H1 (cell line): ENCODE results near the gene MRPS5. TPM values are rescaled to one million over a fixed set of nuclear protein-coding genes. Genes with fewer than 3 reads are reported as not detected.

Experiments
- CTCF ChIA-PET: fragments of 300-600 bp; sonication (Branson Sonifier 250); formaldehyde crosslinking; loops from one replicate; lab custom pipeline; 2021; ENCODE audit not compliant: partially characterized antibody; lab: Charles Lee
- POLR2A ChIA-PET: fragments of 300-600 bp; sonication (Branson Sonifier 250); formaldehyde crosslinking; loops from one replicate; lab custom pipeline; 2021; ENCODE audit warnings: inconsistent platforms; ENCODE audit not compliant: partially characterized antibody; lab: Charles Lee
- DNase-seq, 2 experiments: peaks; one replicate each; pipeline versions ENCODE4 v3.0.0 to v3.0.0-alpha.2; 2010 to 2022; ENCODE audit warnings: low spot score in 2 of 2, low read depth in 1 of 2, mixed read lengths in 1 of 2
- FAIRE-seq: peaks from 2 replicates; lab custom pipeline; 2011; peaks lifted over from hg19 to GRCh38; lab: Jason Lieb, UNC
- H2AFZ ChIP-seq: 2 replicates; pipeline ENCODE4 v1.8.1; 2012; ENCODE audit warnings: low read length, inconsistent platforms
- H2AK5ac ChIP-seq: 2 replicates; pipeline ENCODE4 v1.6.1; 2013; ENCODE audit warnings: low read depth, low read length
- H2BK120ac ChIP-seq: replicated peaks from 2 replicates; pipeline ENCODE3; 2013; ENCODE audit warnings: low read depth, low read length, inconsistent platforms
- H2BK12ac ChIP-seq: 2 replicates; pipeline ENCODE4 v1.6.1; 2013; ENCODE audit warnings: low read depth, low read length
- H2BK15ac ChIP-seq: 2 replicates; pipeline ENCODE4 v1.6.1; 2013; ENCODE audit warnings: low read length
- H2BK20ac ChIP-seq: 2 replicates; pipeline ENCODE4 v1.6.1; 2013; ENCODE audit warnings: low read length
- H2BK5ac ChIP-seq: 2 replicates; pipeline ENCODE4 v1.6.1; 2013; ENCODE audit warnings: low read depth, low read length
- H3K14ac ChIP-seq: 2 replicates; pipeline ENCODE4 v1.6.1; 2013; ENCODE audit warnings: inconsistent platforms; ENCODE audit not compliant: insufficient read length
- H3K18ac ChIP-seq: 2 replicates; pipeline ENCODE4 v1.6.1; 2013; ENCODE audit warnings: low read length; ENCODE audit errors: extremely low read depth
- H3K23ac ChIP-seq: 2 replicates; pipeline ENCODE4 v1.6.1; 2013; ENCODE audit warnings: inconsistent platforms; ENCODE audit not compliant: insufficient read length
- H3K23me2 ChIP-seq: 2 replicates; pipeline ENCODE4 v1.6.1; 2013; ENCODE audit warnings: low read depth, low read length
- H3K27ac ChIP-seq: 2 replicates; pipeline ENCODE4 v1.6.1; 2011; ENCODE audit warnings: low read depth, low read length, inconsistent platforms
- H3K27me3 ChIP-seq, 4 experiments: replicated peaks in 1 of 4; 1 replicate in 1 of 4; 2 replicates in 3 of 4; pipeline versions ENCODE4 v1.6.1 to v1.8.1; 2011 to 2013; ENCODE audit warnings: low read length in 3 of 4, mild to moderate bottlenecking in 3 of 4, inconsistent platforms in 2 of 4, mixed read lengths in 2 of 4, moderate library complexity in 1 of 4; ENCODE audit not compliant: control insufficient read depth in 3 of 4, insufficient read depth in 3 of 4; ENCODE audit errors: extremely low read depth in 1 of 4
- H3K36me3 ChIP-seq, 4 experiments: 2 replicates each; pipeline versions ENCODE4 v1.6.1 to v1.8.1; 2011 to 2013; ENCODE audit warnings: mild to moderate bottlenecking in 4 of 4, low read length in 3 of 4, moderate library complexity in 2 of 4, control low read depth in 1 of 4, inconsistent platforms in 1 of 4; ENCODE audit not compliant: insufficient read depth in 4 of 4, control insufficient read depth in 2 of 4
- H3K4ac ChIP-seq: replicated peaks from 2 replicates; pipeline ENCODE3; 2013; ENCODE audit warnings: low read length, low read depth, mixed read lengths, inconsistent platforms; ENCODE audit not compliant: insufficient read length
- H3K4me1 ChIP-seq, 4 experiments: replicated peaks in 1 of 4; 1 replicate in 1 of 4; 2 replicates in 3 of 4; pipeline versions ENCODE4 v1.6.1 to v1.8.1; 2011 to 2013; ENCODE audit warnings: low read length in 3 of 4, inconsistent platforms in 2 of 4, mixed read lengths in 1 of 4; ENCODE audit not compliant: insufficient read depth in 4 of 4, control insufficient read depth in 3 of 4
- H3K4me2 ChIP-seq, 2 experiments: 2 replicates each; pipeline versions ENCODE4 v1.6.1 to v1.8.1; 2011 to 2013; ENCODE audit warnings: low read depth in 2 of 2, low read length in 2 of 2, control low read depth in 1 of 2, inconsistent platforms in 1 of 2, mild to moderate bottlenecking in 1 of 2; ENCODE audit not compliant: insufficient read depth in 1 of 2
- H3K4me3 ChIP-seq, 4 experiments: fragments of 200-600, 300-600 bp in 1 of 4; sonication (generic), shearing (Covaris generic), sonication (Bioruptor Twin) in 1 of 4; 2 replicates each; pipeline versions ENCODE4 v1.5.1 to v1.8.1; 2011 to 2016; ENCODE audit warnings: low read length in 4 of 4, low read depth in 3 of 4, control low read depth in 2 of 4, inconsistent platforms in 2 of 4, mild to moderate bottlenecking in 2 of 4, mixed read lengths in 1 of 4, moderate library complexity in 1 of 4; ENCODE audit not compliant: insufficient read depth in 2 of 4; ENCODE audit errors: extremely low read depth in 1 of 4
- H3K56ac ChIP-seq: replicated peaks from 2 replicates; pipeline ENCODE3; 2013; ENCODE audit warnings: low read depth, mild to moderate bottlenecking, mixed read lengths, low read length, inconsistent platforms; ENCODE audit not compliant: insufficient read length
- H3K79me1 ChIP-seq: 2 replicates; pipeline ENCODE4 v1.6.1; 2013; ENCODE audit warnings: low read depth, low read length, control low read depth
- H3K79me2 ChIP-seq, 2 experiments: 2 replicates each; pipeline versions ENCODE4 v1.6.1 to v1.8.1; 2012 to 2013; ENCODE audit warnings: low read length in 2 of 2, mild to moderate bottlenecking in 2 of 2, inconsistent platforms in 1 of 2; ENCODE audit not compliant: insufficient read depth in 2 of 2, control insufficient read depth in 1 of 2
- H3K9ac ChIP-seq, 4 experiments: replicated peaks in 1 of 4; 1 replicate in 1 of 4; 2 replicates in 3 of 4; pipeline versions ENCODE4 v1.6.1 to v1.8.1; 2011 to 2013; ENCODE audit warnings: low read depth in 3 of 4, low read length in 3 of 4, control low read depth in 2 of 4, mild to moderate bottlenecking in 2 of 4, moderate library complexity in 2 of 4, inconsistent platforms in 1 of 4; ENCODE audit errors: extremely low read depth in 1 of 4
- H3K9me3 ChIP-seq, 2 experiments: 2 replicates each; pipeline versions ENCODE4 v1.6.1 to v1.8.1; 2012 to 2013; ENCODE audit warnings: mild to moderate bottlenecking in 2 of 2, moderate library complexity in 2 of 2, control low read depth in 1 of 2, inconsistent platforms in 1 of 2, low read depth in 1 of 2, low read length in 1 of 2, mixed read lengths in 1 of 2; ENCODE audit not compliant: insufficient read depth in 2 of 2
- H4K20me1 ChIP-seq, 2 experiments: replicated peaks in 1 of 2; 2 replicates each; pipeline versions ENCODE3 to v1.8.1; 2011 to 2013; ENCODE audit warnings: inconsistent platforms in 2 of 2, low read length in 2 of 2, mild to moderate bottlenecking in 1 of 2; ENCODE audit not compliant: insufficient read depth in 2 of 2, control insufficient read depth in 1 of 2
- H4K5ac ChIP-seq: 2 replicates; pipeline ENCODE4 v1.6.1; 2013; ENCODE audit warnings: low read length, low read depth, mixed read lengths, inconsistent platforms; ENCODE audit not compliant: insufficient read length
- H4K8ac ChIP-seq: 2 replicates; pipeline ENCODE4 v1.8.0; 2013; ENCODE audit warnings: mild to moderate bottlenecking, moderate library complexity, low read length, inconsistent platforms; ENCODE audit not compliant: insufficient read depth; ENCODE audit errors: extremely low read depth
- H4K91ac ChIP-seq: replicated peaks from 2 replicates; pipeline ENCODE3; 2013; ENCODE audit warnings: low read length, mixed read lengths, inconsistent platforms; ENCODE audit not compliant: insufficient read length
- BRCA1 ChIP-seq: IDR thresholded peaks from 2 replicates; pipeline ENCODE4 v1.6.1; 2012; ENCODE audit warnings: low read depth, low read length, improper control_type of control experiment
- CBX8 ChIP-seq: fragments of 300-800, 300-1000 bp; sonication (generic); IDR thresholded peaks from 2 replicates; pipeline ENCODE4 v1.7.1; 2016; ENCODE audit warnings: low read depth, low read length, borderline replicate concordance
- GTF2F1 ChIP-seq: IDR thresholded peaks from 2 replicates; pipeline ENCODE4 v1.6.1; 2012; ENCODE audit warnings: low read depth, low read length, improper control_type of control experiment, borderline replicate concordance
- KDM5A ChIP-seq: fragments of 200-600 bp; IDR thresholded peaks from 2 replicates; pipeline ENCODE4 v1.7.1; 2012; ENCODE audit warnings: mild to moderate bottlenecking, low read length, inconsistent platforms, mixed read lengths
- NRF1 ChIP-seq: IDR thresholded peaks from 2 replicates; pipeline ENCODE4 v1.6.1; 2011; ENCODE audit warnings: mild to moderate bottlenecking, low read depth, low read length, improper control_type of control experiment
- PHF8 ChIP-seq: fragments of 200-600 bp; sonication (generic); conservative IDR thresholded peaks from 2 replicates; pipeline ENCODE4 v1.7.1; 2012; ENCODE audit warnings: low read depth, mild to moderate bottlenecking, inconsistent platforms, low read length, moderate library complexity
- RBBP5 ChIP-seq: IDR thresholded peaks from 2 replicates; pipeline ENCODE4 v1.7.1; 2012; ENCODE audit warnings: low read depth, mild to moderate bottlenecking, inconsistent platforms, low read length, moderate library complexity, borderline replicate concordance
- SAP30 ChIP-seq: fragments of 300-600 bp; sonication (generic); IDR thresholded peaks from 2 replicates; pipeline ENCODE4 v1.7.1; 2012; ENCODE audit warnings: low read length, moderate library complexity, mild to moderate bottlenecking, inconsistent platforms; ENCODE audit not compliant: insufficient read depth, insufficient replicate concordance
- SIN3A ChIP-seq, 2 experiments: IDR thresholded peaks in 1 of 2; conservative IDR thresholded peaks in 1 of 2; 2 replicates each; pipeline ENCODE4 v1.6.1; 2011 to 2012; ENCODE audit warnings: low read length in 2 of 2, improper control_type of control experiment in 1 of 2, low read depth in 1 of 2, mild to moderate bottlenecking in 1 of 2
- SUZ12 ChIP-seq: fragments of 200-600 bp; sonication (generic); IDR thresholded peaks from 2 replicates; pipeline ENCODE4 v1.6.1; 2012; ENCODE audit warnings: mild to moderate bottlenecking, inconsistent platforms, low read length, moderate library complexity, mixed read lengths
- TAF1 ChIP-seq: IDR thresholded peaks from 2 replicates; pipeline ENCODE4 v1.6.1; 2011; ENCODE audit warnings: mild to moderate bottlenecking, low read depth, low read length
- TEAD4 ChIP-seq: IDR thresholded peaks from 2 replicates; pipeline ENCODE4 v1.6.1; 2012; ENCODE audit warnings: low read depth, low read length, inconsistent platforms, mixed read lengths
- ZNF274 ChIP-seq: IDR thresholded peaks from 2 replicates; pipeline ENCODE4 v1.7.0; 2012; ENCODE audit warnings: low read length, borderline replicate concordance; ENCODE audit errors: extremely low read depth
- WGBS, 2 experiments: shearing (Covaris generic) in 1 of 2; methylation state at CpG; one replicate each; pipeline versions ENCODE4 v1.1.6 to v1.1.7; 2013 to 2015; ENCODE audit warnings: low lambda C conversion rate in 2 of 2, mixed read lengths in 2 of 2, inconsistent platforms in 1 of 2, low coverage in 1 of 2, missing lambda C conversion rate in 1 of 2; ENCODE audit not compliant: insufficient replicate concordance in 2 of 2, insufficient coverage in 1 of 2, insufficient read length in 1 of 2; ENCODE audit errors: extremely low coverage in 1 of 2, missing lambda C conversion rate in 1 of 2; 5-methylcytosine and 5-hydroxymethylcytosine counted together
- polyA plus RNA-seq, 7 experiments: library from polyadenylated mRNA; depleted of rRNA in 3 of 7; stranded (reverse) in 5 of 7; unstranded in 2 of 7; fragments of >200 nt in 5 of 7; fragments of 200-250 nt in 2 of 7; gene quantifications; 1 replicate in 5 of 7; 2 replicates in 1 of 7; 4 replicates in 1 of 7; pipeline versions ENCODE4 v1.2.1 to v1.2.3, GENCODE V29; 2011 to 2013; ENCODE audit warnings: missing spikeins in 2 of 7, mixed read lengths in 2 of 7
- total RNA-seq: library from RNA; stranded (reverse); fragmentation: NEBNext Ultra II Directional; extraction: Animal tissue kit (Norgen Biotek cat#: 25700); gene quantifications from 2 replicates; pipeline ENCODE4 v1.2.1, GENCODE V29; 2021

MRPS5 gene
- total and polyA plus RNA-seq, 2 of the 8 experiments (the other 6 are each of a cell fraction or from before 2014, with no cell fraction given) = 36.7 to 53.0 TPM

- no peak overlapping the region for H2BK20ac ChIP-seq
- peaks cover 0 to 15% (median 12%) of the 10 kb centered on the region in 4 experiments; a peak in 4 of 7 replicates for H3K27me3 ChIP-seq
- H4K5ac ChIP-seq = no peak overlapping the region
- H3K9me3 ChIP-seq = peaks cover 4 to 40% of the 10 kb centered on the region in 2 experiments; a peak in 2 of 4 replicates
- no peak overlapping the region for H4K8ac ChIP-seq
- H3K79me2 ChIP-seq = no peaks in the 10 kb centered on the region
- no peaks in the 10 kb centered on the region for H3K36me3 ChIP-seq
- no peak overlapping the region for H4K91ac ChIP-seq
- H3K56ac ChIP-seq = no peak overlapping the region
- H2BK15ac ChIP-seq = no peak overlapping the region
- POLR2A ChIA-PET = no interaction called here
- H3K4me3 ChIP-seq = no peak overlapping the region
- H3K4me2 ChIP-seq = no peak overlapping the region; a peak in 1 of 4 replicates
- no peak for FAIRE-seq
- H3K27ac ChIP-seq = no peak overlapping the region
- H2BK5ac ChIP-seq = no peak overlapping the region
- no peak overlapping the region for H3K23ac ChIP-seq
- H4K20me1 ChIP-seq = no peaks in the 10 kb centered on the region
- H3K4me1 ChIP-seq = peaks cover 0 to 8% (median 4%) of the 10 kb centered on the region in 4 experiments; a peak in 5 of 7 replicates
- H3K9ac ChIP-seq = no peak overlapping the region
- no peak overlapping the region for H2BK120ac ChIP-seq
- H3K4ac ChIP-seq = no peak overlapping the region
- 0 out of 2 replicates have a peak, but pooled peaks cover 4% of the 10 kb centered on the region for H3K23me2 ChIP-seq
- no peak overlapping the region for H3K14ac ChIP-seq
- DNase-seq = no peak
- no peak overlapping the region for H3K18ac ChIP-seq
- no peak overlapping the region for H2AFZ ChIP-seq
- H2BK12ac ChIP-seq = no peak overlapping the region
- CTCF ChIA-PET = interaction anchor here (1.1 to 1.7 kb wide), 6 partner anchors 9 to 58 kb away, joined by 3 to 6 read pairs (median 4); partner anchors contain the start of gene MRPS5
- WGBS, 2 experiments = 89% methylated on average over 8 of the region's 8 CpGs; no CpG with 5 or more reads in 1 of the 2 experiments
- no peak overlapping the region for H2AK5ac ChIP-seq
- no peaks in the 10 kb centered on the region for H3K79me1 ChIP-seq
- TF ChIP-seq ZNF274 (no peak), RBBP5 (no peak), CBX8 (no peak), SIN3A (conservative IDR thresholded peaks at IDR 0.05 in 1 of 2, IDR thresholded peaks at IDR 0.05 in 1 of 2; ENCODE audit: low read depth in 1 of 2, low read length in 2 of 2) (no peak), BRCA1 (no peak), PHF8 (no peak), NRF1 (no peak), GTF2F1 (no peak), TEAD4 (no peak), TAF1 (no peak), KDM5A (no peak), SAP30 (no peak), SUZ12 (no peak)
These were observed 46.0 kb downstream of the MRPS5 start for GRCh38 chr2:95075440-95076132.
